MM.1S (cell line): ENCODE data around the gene SLC9C1.
"Not testable (repeated sequence)": the region's sequence is repeated elsewhere in the genome, so short reads cannot be mapped to it uniquely, and the experiment has no call there.

Source experiments
- DNase-seq: peaks from one replicate; pipeline ENCODE4 v3.0.0-alpha.2; 2015
- H2AFZ ChIP-seq: fragments of 300-600 bp; sonication (generic); 2 replicates; pipeline ENCODE4 v1.6.0; 2016; ENCODE audit warnings: antibody characterized with exemption, low read length
- H3F3A ChIP-seq: fragments of 300-600 bp; sonication (generic); 2 replicates; pipeline ENCODE4 v1.6.1; 2016; ENCODE audit warnings: mild to moderate bottlenecking, antibody characterized with exemption, low read length, moderate library complexity, mixed read lengths; ENCODE audit not compliant: insufficient read depth
- H3K27ac ChIP-seq: fragments of 300-600 bp; sonication (generic); 2 replicates; pipeline ENCODE4 v1.5.1; 2016; ENCODE audit warnings: mild to moderate bottlenecking, low read length
- H3K27me3 ChIP-seq: fragments of 300-600 bp; sonication (generic); replicated peaks from 2 replicates; pipeline ENCODE4 v1.6.0; 2016; ENCODE audit warnings: low read length; ENCODE audit not compliant: insufficient read depth
- H3K36me3 ChIP-seq: fragments of 300-600 bp; sonication (generic); replicated peaks from 2 replicates; pipeline ENCODE4 v1.6.1; 2016; ENCODE audit warnings: mild to moderate bottlenecking, low read length, mixed read lengths; ENCODE audit not compliant: insufficient read depth
- H3K4me1 ChIP-seq: fragments of 300-600 bp; sonication (generic); 2 replicates; pipeline ENCODE4 v1.6.1; 2016; ENCODE audit warnings: low read length, mixed read lengths
- H3K4me2 ChIP-seq: fragments of 300-600 bp; sonication (generic); 2 replicates; pipeline ENCODE4 v1.6.0; 2016; ENCODE audit warnings: low read depth, low read length
- H3K4me3 ChIP-seq: fragments of 300-600 bp; sonication (generic); 2 replicates; pipeline ENCODE4 v1.5.1; 2016; ENCODE audit warnings: low read length, mixed read lengths
- H3K79me2 ChIP-seq: fragments of 300-600 bp; sonication (generic); 2 replicates; pipeline ENCODE4 v1.6.1; 2016; ENCODE audit warnings: mixed run types, low read length, mixed read lengths
- H3K9ac ChIP-seq: fragments of 300-600 bp; sonication (generic); 2 replicates; pipeline ENCODE4 v1.6.1; 2016; ENCODE audit warnings: low read length, mixed read lengths
- H3K9me2 ChIP-seq: fragments of 300-600 bp; sonication (generic); replicated peaks from 2 replicates; pipeline ENCODE4 v1.6.1; 2016; ENCODE audit warnings: mild to moderate bottlenecking, low read length, mixed read lengths; ENCODE audit not compliant: insufficient read depth
- H3K9me3 ChIP-seq: fragments of 300-600 bp; sonication (generic); replicated peaks from 2 replicates; pipeline ENCODE4 v1.6.1; 2016; ENCODE audit warnings: mild to moderate bottlenecking, low read length, mixed read lengths; ENCODE audit not compliant: insufficient read depth
- H4K20me1 ChIP-seq: fragments of 300-600 bp; sonication (generic); 2 replicates; pipeline ENCODE4 v1.6.1; 2016; ENCODE audit warnings: mild to moderate bottlenecking, low read length, moderate library complexity, mixed read lengths; ENCODE audit not compliant: insufficient read depth
- CTCF ChIP-seq: fragments of 300-600 bp; sonication (generic); IDR thresholded peaks from 2 replicates; pipeline ENCODE4 v1.5.1; 2016; ENCODE audit warnings: antibody characterized with exemption, low read length, mixed read lengths
- EZH2 ChIP-seq: fragments of 300-600 bp; sonication (generic); optimal IDR thresholded peaks from 2 replicates; pipeline ENCODE3; 2017; ENCODE audit warnings: low read depth, mild to moderate bottlenecking, antibody characterized with exemption, low read length, mixed read lengths
- EZH2phosphoT487 ChIP-seq: fragments of 300-600 bp; sonication (generic); IDR thresholded peaks from 2 replicates; pipeline ENCODE4 v1.6.1; 2018; ENCODE audit warnings: antibody characterized with exemption, low read length

SLC9C1 gene

DNA sequence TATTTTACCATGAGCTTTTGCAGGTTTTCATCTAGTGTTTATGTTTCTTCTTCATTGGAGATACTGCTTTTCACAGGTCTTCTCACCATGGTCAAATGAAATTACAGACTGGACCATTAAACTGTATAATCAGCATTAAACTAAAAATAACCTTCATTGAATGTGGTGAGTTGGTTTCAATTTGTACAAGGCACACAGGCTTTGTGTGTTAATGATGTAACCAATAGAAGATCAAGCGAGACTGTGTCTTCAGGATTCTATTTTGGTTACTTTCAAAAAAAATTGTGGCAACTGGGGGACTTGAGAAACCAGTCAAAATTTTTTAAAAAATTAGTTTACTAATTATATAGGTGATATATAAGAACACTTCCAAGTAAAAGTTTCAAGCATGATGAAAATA, 106.7 kb downstream of the SLC9C1 start:
- Histone ChIP-seq H3K4me1 (peaks cover 11% of the 10 kb centered on the region), H3K79me2 (no peaks in the 10 kb centered on the region), H3K36me3 (no peaks in the 10 kb centered on the region), H3K9me2 (no peaks in the 10 kb centered on the region), H3K27me3 (no peaks in the 10 kb centered on the region), H4K20me1 (no peaks in the 10 kb centered on the region), H3K27ac (peak overlapping the region; percentile 31; the same call in 1 of the 2 replicates), H3K4me2 (peak overlapping the region; percentile 65), H3F3A (peaks cover 5% of the 10 kb centered on the region), H3K4me3 (peak overlapping the region; percentile 9; the same call in 1 of the 2 replicates), H3K9me3 (no peaks in the 10 kb centered on the region), H3K9ac (peak overlapping the region; percentile 3; the same call in 1 of the 2 replicates), H2AFZ (no peak overlapping the region)
- DNase-seq, result peak; percentile 88
- TF ChIP-seq EZH2, result no peak
- TF ChIP-seq EZH2phosphoT487, result no peak
- no peak for TF ChIP-seq CTCF

GRCh38 chr3:112185423-112186035, 108.5 kb downstream of the SLC9C1 start:
- not testable (repeated sequence) for H3K79me2 ChIP-seq, H3K27me3 ChIP-seq, H3F3A ChIP-seq, H4K20me1 ChIP-seq, DNase-seq, H3K4me3 ChIP-seq, H2AFZ ChIP-seq, H3K9ac ChIP-seq, H3K36me3 ChIP-seq, H3K9me2 ChIP-seq, H3K4me2 ChIP-seq, H3K9me3 ChIP-seq, H3K27ac ChIP-seq
- H3K4me1 ChIP-seq, result peaks cover 11% of the 10 kb centered on the region

GRCh38 chr3:112175646-112176045, 118.4 kb downstream of the SLC9C1 start:
- H4K20me1 ChIP-seq, result no peaks in the 10 kb centered on the region
- H2AFZ ChIP-seq, result no peak overlapping the region
- H3K27me3 ChIP-seq, result no peaks in the 10 kb centered on the region
- no peak overlapping the region for H3K4me2 ChIP-seq
- H3K36me3 ChIP-seq, result no peaks in the 10 kb centered on the region
- no peaks in the 10 kb centered on the region for H3K9me2 ChIP-seq
- TF ChIP-seq EZH2phosphoT487 (no peak), EZH2 (no peak), CTCF (no peak)
- H3K27ac ChIP-seq, result no peak overlapping the region
- no peaks in the 10 kb centered on the region for H3K4me1 ChIP-seq
- no peak overlapping the region for H3K9ac ChIP-seq
- no peaks in the 10 kb centered on the region for H3K79me2 ChIP-seq
- H3K9me3 ChIP-seq, result no peaks in the 10 kb centered on the region
- no peaks in the 10 kb centered on the region for H3F3A ChIP-seq
- H3K4me3 ChIP-seq, result no peak overlapping the region
- DNase-seq, result no peak

DNA sequence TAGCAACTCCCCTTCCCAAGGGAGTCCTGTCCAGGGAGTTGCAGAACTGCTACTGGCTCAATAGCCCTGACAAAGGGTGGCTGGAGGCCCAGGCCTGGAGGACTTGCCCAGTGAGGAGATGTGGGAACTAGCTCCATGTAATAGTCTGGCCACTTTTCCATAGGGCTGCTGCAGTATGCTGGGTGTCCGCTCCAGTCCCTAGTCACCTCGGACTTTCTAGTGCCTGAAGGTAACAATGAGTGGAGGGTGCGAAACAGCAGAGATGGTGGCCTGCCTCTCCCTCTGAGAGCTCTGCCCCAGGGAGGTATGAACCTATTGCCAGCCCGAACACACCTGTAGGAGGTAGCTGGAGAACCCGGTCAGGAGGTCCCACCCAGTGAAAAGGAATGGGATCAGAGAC, 119.0 kb downstream of the SLC9C1 start:
- Histone ChIP-seq H3K9me3 (no peaks in the 10 kb centered on the region), H3K4me1 (no peaks in the 10 kb centered on the region), H3K27ac (no peak overlapping the region), H3K9me2 (no peaks in the 10 kb centered on the region), H3K4me2 (no peak overlapping the region), H3K9ac (no peak overlapping the region), H3K79me2 (no peaks in the 10 kb centered on the region), H3K36me3 (no peaks in the 10 kb centered on the region), H3F3A (no peaks in the 10 kb centered on the region), H2AFZ (no peak overlapping the region), H4K20me1 (no peaks in the 10 kb centered on the region), H3K27me3 (no peaks in the 10 kb centered on the region), H3K4me3 (no peak overlapping the region)
- DNase-seq, result no peak
- no peak for TF ChIP-seq EZH2phosphoT487
- TF ChIP-seq CTCF, result no peak
- TF ChIP-seq EZH2, result no peak
